Ovary (tissue), 9 donors: Measurements from ENCODE around the gene CRYGA. TPM values are rescaled to one million over a fixed set of nuclear protein-coding genes. Genes with fewer than 3 reads are reported as not detected.
"Not testable (repeated sequence)": the region's sequence is repeated elsewhere in the genome, so short reads cannot be mapped to it uniquely, and the experiment has no call there.

Experiments used
- DNase-seq, 5 donors: peaks; one replicate each; pipeline ENCODE4 v3.0.0-alpha.2; 2019 to 2020
- H3K27ac ChIP-seq, 2 donors: fragments of 200-600 bp; one replicate each; pipeline versions ENCODE4 v1.5.1 to v1.8.0; 2019 to 2022
- H3K27me3 ChIP-seq: fragments of 200-600 bp; one replicate; pipeline ENCODE4 v1.8.0; 2022
- H3K36me3 ChIP-seq: fragments of 200-600 bp; sonication (generic); one replicate; pipeline ENCODE4 v1.5.1; 2019
- H3K4me1 ChIP-seq: one replicate; pipeline ENCODE4 v1.8.1; 2013; ENCODE audit warnings: mild to moderate bottlenecking, moderate library complexity; ENCODE audit not compliant: insufficient read depth
- H3K4me3 ChIP-seq: fragments of 200-600 bp; sonication (generic); one replicate; pipeline ENCODE4 v1.5.1; 2017
- H3K9me3 ChIP-seq, 2 donors: fragments of 200-600 bp in 1 of 2; sonication (generic) in 1 of 2; one replicate each; pipeline versions ENCODE4 v1.5.1 to v1.8.1; 2013 to 2019; ENCODE audit warnings: mild to moderate bottlenecking in 1 of 2, moderate library complexity in 1 of 2
- EP300 ChIP-seq: sonication (generic); formaldehyde crosslinking; IDR thresholded peaks from one replicate; pipeline ENCODE4 v1.6.1; 2017; ENCODE audit warnings: antibody characterized with exemption
- POLR2A ChIP-seq: fragments of 450-650 bp; IDR thresholded peaks from one replicate; pipeline ENCODE4 v1.6.1; 2017; ENCODE audit warnings: antibody characterized with exemption, mild to moderate bottlenecking, moderate library complexity
- WGBS, 3 donors: extraction: QIAGEN DNeasy Blood & Tissue Kit in 1 of 3; methylation state at CpG; one replicate each; pipeline versions ENCODE4 v1.1.5 to v1.1.7; 2013 to 2017; 5-methylcytosine and 5-hydroxymethylcytosine counted together
- intact Hi-C, 4 donors: fragments of 100-400 bp; cut with DNase I; formaldehyde crosslinking; loops; one replicate each; pipeline versions ENCODE4 v1.11.0 to v1.15.1; 2022 to 2023
- polyA plus RNA-seq, 2 donors: library from polyadenylated mRNA; stranded (reverse); fragments of 200-250 nt in 1 of 2; fragments of 350-450 nt in 1 of 2; fragmentation: Illumina TruSeq in 1 of 2; extraction: RNeasy Lipid Tissue Mini Kit (QIAGEN cat#74804) in 1 of 2; gene quantifications; one replicate each; pipeline ENCODE4 v1.2.3, GENCODE V29; 2013 to 2014
- total RNA-seq, 7 donors: library from RNA; depleted of rRNA in 2 of 7; stranded (reverse); fragments of >200 nt in 2 of 7; fragmentation: NEBNext Ultra II Directional in 3 of 7; extraction: Animal tissue kit (Norgen Biotek cat#: 25700) in 3 of 7; gene quantifications; one replicate each; pipeline versions ENCODE4 v1.1.0 to v1.2.4, GENCODE V29; 2016 to 2023
- TF ChIP-seq, protein P1 (sequence below), 3 donors: fragments of 450-650 bp in 2 of 3; fragments of 200-600 bp in 1 of 3; IDR thresholded peaks; one replicate each; pipeline versions ENCODE4 v1.5.1 to v1.8.0; 2016 to 2022; ENCODE audit warnings: antibody characterized with exemption in 3 of 3, mild to moderate bottlenecking in 1 of 3
- donor health status: DM: no; HTN: no; CAD: no; lungs with moderate emphysema.
- donor health status: DM: no; HTN: no; CAD: no.
- donor health status: Bipolar disorder and iron deficiency.
- donor health status: DM: yes; HTN: yes; CAD: no.
- donor health status: DM: no; HTN: no; CAD: no.
- donor health status: DM: yes; HTN: yes; CAD: no.

The CRYGA gene
- total and polyA plus RNA-seq, 9 donors = not detected

- H3K4me1 ChIP-seq = no peaks in the 10 kb centered on the region
- WGBS, 3 donors = 96 to 98% (median 97%) methylated on average over 12 of the region's 12 CpGs
Measured at GRCh38 chr2:208128136-208128535, 35.3 kb downstream of the CRYGA start.

GRCh38 chr2:208127090-208127489 lies 36.3 kb downstream of the CRYGA start:
- Histone ChIP-seq H3K27me3 (no peaks in the 10 kb centered on the region), H3K4me1 (no peaks in the 10 kb centered on the region), H3K9me3 (no peaks in the 10 kb centered on the region), H3K36me3 (no peaks in the 10 kb centered on the region), H3K27ac (no peak overlapping the region), H3K4me3 (no peak overlapping the region)
- intact Hi-C loops = no loop called here
- DNase-seq = no peak
- TF ChIP-seq, protein P1, sequence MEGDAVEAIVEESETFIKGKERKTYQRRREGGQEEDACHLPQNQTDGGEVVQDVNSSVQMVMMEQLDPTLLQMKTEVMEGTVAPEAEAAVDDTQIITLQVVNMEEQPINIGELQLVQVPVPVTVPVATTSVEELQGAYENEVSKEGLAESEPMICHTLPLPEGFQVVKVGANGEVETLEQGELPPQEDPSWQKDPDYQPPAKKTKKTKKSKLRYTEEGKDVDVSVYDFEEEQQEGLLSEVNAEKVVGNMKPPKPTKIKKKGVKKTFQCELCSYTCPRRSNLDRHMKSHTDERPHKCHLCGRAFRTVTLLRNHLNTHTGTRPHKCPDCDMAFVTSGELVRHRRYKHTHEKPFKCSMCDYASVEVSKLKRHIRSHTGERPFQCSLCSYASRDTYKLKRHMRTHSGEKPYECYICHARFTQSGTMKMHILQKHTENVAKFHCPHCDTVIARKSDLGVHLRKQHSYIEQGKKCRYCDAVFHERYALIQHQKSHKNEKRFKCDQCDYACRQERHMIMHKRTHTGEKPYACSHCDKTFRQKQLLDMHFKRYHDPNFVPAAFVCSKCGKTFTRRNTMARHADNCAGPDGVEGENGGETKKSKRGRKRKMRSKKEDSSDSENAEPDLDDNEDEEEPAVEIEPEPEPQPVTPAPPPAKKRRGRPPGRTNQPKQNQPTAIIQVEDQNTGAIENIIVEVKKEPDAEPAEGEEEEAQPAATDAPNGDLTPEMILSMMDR (IDR thresholded peaks at IDR 0.05) = no peak
- TF ChIP-seq EP300 = no peak
- TF ChIP-seq POLR2A = no peak
- 96 to 97% (median 96%) methylated on average over 4 of the region's 4 CpGs for WGBS, 3 donors

More at GRCh38 chr2:208128136-208128535, 35.3 kb downstream of the CRYGA start:
- no peaks in the 10 kb centered on the region for H3K36me3 ChIP-seq
- H3K4me3 ChIP-seq = no peak overlapping the region
- H3K27me3 ChIP-seq = no peaks in the 10 kb centered on the region
- H3K9me3 ChIP-seq = no peaks in the 10 kb centered on the region
- no peak overlapping the region for H3K27ac ChIP-seq
- TF ChIP-seq POLR2A (no peak), EP300 (no peak)
- TF ChIP-seq, protein P1 (IDR thresholded peaks at IDR 0.05) = no peak
- no peak for DNase-seq
- intact Hi-C loops = no loop called here

DNA sequence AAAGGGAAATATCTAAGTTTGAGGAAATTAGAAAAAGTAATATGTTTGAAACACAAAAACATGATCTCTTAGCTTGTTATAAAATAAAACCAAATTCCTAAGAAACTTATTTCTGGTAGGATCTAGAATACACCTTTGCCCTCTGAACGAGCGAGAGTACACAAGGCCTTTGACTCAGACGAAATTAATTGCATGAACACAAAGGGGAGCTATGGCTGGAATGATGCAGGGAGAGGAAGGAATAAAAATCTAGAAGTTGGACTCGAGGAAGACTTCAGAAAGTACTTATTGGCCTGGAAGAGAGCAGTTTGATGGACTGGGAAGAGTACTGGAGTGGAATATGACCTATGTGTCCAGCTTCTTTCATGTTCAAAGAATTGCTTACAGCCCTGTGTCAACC lies 38.1 kb downstream of the CRYGA start:
- H3K36me3 ChIP-seq = no peaks in the 10 kb centered on the region
- intact Hi-C loops = no loop called here
- DNase-seq = no peak
- H3K27me3 ChIP-seq = no peaks in the 10 kb centered on the region
- no peaks in the 10 kb centered on the region for H3K4me1 ChIP-seq
- 92 to 95% (median 93%) methylated on average over 4 of the region's 4 CpGs for WGBS, 3 donors
- no peaks in the 10 kb centered on the region for H3K9me3 ChIP-seq
- no peak overlapping the region for H3K27ac ChIP-seq
- no peak overlapping the region for H3K4me3 ChIP-seq
- TF ChIP-seq POLR2A = no peak
- no peak for TF ChIP-seq EP300
- TF ChIP-seq, protein P1 (IDR thresholded peaks at IDR 0.05) = no peak

DNA sequence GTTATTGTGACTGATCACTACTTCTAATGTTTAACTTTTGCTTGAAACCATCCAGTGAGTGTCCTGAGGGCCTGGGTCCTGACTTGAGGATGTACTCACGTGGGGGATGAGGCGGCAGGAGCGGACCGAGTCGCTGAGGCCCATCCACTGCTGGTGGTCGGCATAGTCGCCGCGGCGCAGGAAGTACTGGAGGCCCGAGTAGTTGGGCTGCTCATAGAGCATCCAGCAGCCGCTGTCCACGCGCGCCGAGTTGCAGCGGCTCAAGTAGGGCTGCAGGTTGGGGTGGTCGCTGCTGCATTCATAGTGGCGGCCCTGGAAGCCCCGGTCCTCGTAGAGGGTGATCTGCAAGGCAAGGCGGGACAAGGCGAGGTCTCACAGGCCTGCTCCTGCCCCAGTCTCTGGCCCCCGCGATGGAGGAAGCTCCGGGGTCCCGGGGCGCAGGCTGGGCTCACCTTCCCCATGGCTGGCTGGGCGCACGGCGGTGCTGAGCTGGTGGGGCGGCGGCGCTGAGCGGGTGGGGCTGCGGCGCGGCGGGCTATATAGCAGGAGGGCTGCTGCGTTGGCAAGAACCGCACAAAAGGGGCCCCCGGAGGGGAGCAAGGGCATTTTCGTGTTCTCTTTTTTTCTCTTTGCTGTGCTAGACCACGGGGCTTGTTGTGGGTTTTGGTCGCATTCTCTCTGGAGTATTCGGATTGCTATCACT lies 39.2 kb downstream of the CRYGA start, which contains the start of gene CRYGD:
TSS of gene CRYGD (minus strand) at position 512 of the 703 bp plus-strand sequence. CDS start at position 461, 51 bp downstream.
- H3K4me3 ChIP-seq = peak within 1 kb of the TSS; percentile 19
- H3K27ac ChIP-seq, H3K4me1 ChIP-seq, H3K27me3 ChIP-seq, H3K36me3 ChIP-seq, H3K9me3 ChIP-seq, intact Hi-C loops: not testable (repeated sequence)
- 5 to 10% (median 7%) methylated on average over 45 to 46 of the region's 46 CpGs for WGBS, 3 donors
- DNase-seq = peak in 2 of 5 donors; percentile 39 to 51

DNA sequence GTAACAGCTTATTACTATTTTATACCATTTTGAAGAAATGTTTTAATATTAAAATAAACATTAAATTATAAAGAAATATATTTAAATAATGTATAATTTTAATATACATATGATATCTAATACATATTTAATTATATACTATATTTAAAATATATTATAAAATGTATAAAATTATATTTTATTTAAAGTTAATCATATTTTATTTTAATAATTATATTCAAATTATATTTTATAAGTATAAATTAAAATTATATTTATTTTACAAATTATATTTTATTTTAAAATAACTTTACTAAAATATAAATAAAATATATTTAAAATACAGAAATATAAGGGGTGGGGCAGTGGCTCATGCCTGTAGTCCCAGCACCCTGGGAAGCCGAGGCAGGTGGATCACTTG lies 41.1 kb downstream of the CRYGA start:
- intact Hi-C loops = no loop called here
- H3K27ac ChIP-seq = no peak overlapping the region

More for the DNA sequence above, 41.1 kb downstream of the CRYGA start:
- WGBS, 3 donors = 90 to 95% (median 94%) methylated on average over 1 of the region's 1 CpG
- TF ChIP-seq POLR2A (no peak), EP300 (no peak)
- TF ChIP-seq, protein P1 (IDR thresholded peaks at IDR 0.05) = no peak
- H3K27me3 ChIP-seq = no peaks in the 10 kb centered on the region
- H3K4me1 ChIP-seq = no peaks in the 10 kb centered on the region
- DNase-seq = no peak
- H3K4me3 ChIP-seq = no peak overlapping the region
- no peaks in the 10 kb centered on the region for H3K9me3 ChIP-seq
- no peaks in the 10 kb centered on the region for H3K36me3 ChIP-seq
